B cell (primary cell): ENCODE results near the gene KIF25. TPM values are rescaled to one million over a fixed set of nuclear protein-coding genes. Genes with fewer than 3 reads are reported as not detected.

Experiments
- ATAC-seq: fragments of 200-7000 bp; cut with Tn5 transposase; one replicate; pipeline ENCODE4 v1.10.0; 2021; ENCODE audit warnings: low read depth, mild to moderate bottlenecking, moderate number of reproducible peaks, moderate library complexity
- CTCF ChIA-PET: fragments of 350-600 bp; sonication (Branson Sonifier 250); formaldehyde crosslinking; loops from one replicate; lab custom pipeline; 2021; ENCODE audit warnings: antibody characterized with exemption, inconsistent platforms; lab: Charles Lee
- POLR2A ChIA-PET: fragments of 350-600 bp; sonication (Branson Sonifier 250); formaldehyde crosslinking; loops from one replicate; lab custom pipeline; 2021; ENCODE audit warnings: antibody characterized with exemption; lab: Charles Lee
- DNase-seq: peaks from one replicate; pipeline ENCODE4 v3.0.0; 2013
- H2AFZ ChIP-seq: 2 replicates; pipeline ENCODE4 v1.6.1; 2012; ENCODE audit warnings: mild to moderate bottlenecking, low read depth, low read length; ENCODE audit not compliant: insufficient read depth, poor library complexity, severe bottlenecking
- H3K27ac ChIP-seq, 2 donors: 1 replicate in 1 of 2; 2 replicates in 1 of 2; pipeline ENCODE4 v1.5.1; 2012 to 2013; ENCODE audit warnings: low read length in 2 of 2, mild to moderate bottlenecking in 2 of 2, moderate library complexity in 1 of 2
- H3K27me3 ChIP-seq, 4 experiments: fragments of 200-600 bp in 1 of 4; sonication (generic) in 1 of 4; replicated peaks in 1 of 4; 1 replicate in 2 of 4; 2 replicates in 2 of 4; pipeline versions ENCODE4 v1.6.1 to v1.7.0; 2013 to 2016; ENCODE audit warnings: low read length in 3 of 4, mild to moderate bottlenecking in 2 of 4, mixed read lengths in 1 of 4, moderate library complexity in 1 of 4; ENCODE audit not compliant: insufficient read depth in 4 of 4, control insufficient read depth in 3 of 4; ENCODE audit errors: control extremely low read depth in 1 of 4
- H3K36me3 ChIP-seq, 2 experiments: replicated peaks in 1 of 2; 1 replicate in 1 of 2; 2 replicates in 1 of 2; pipeline versions ENCODE4 v1.6.1 to v1.7.1; 2013; ENCODE audit warnings: low read length in 1 of 2; ENCODE audit not compliant: insufficient read depth in 2 of 2, control insufficient read depth in 1 of 2; ENCODE audit errors: control extremely low read depth in 1 of 2, extremely low read depth in 1 of 2
- H3K4me1 ChIP-seq, 2 donors: fragments of 200-600 bp in 1 of 2; sonication (generic) in 1 of 2; 1 replicate in 1 of 2; 2 replicates in 1 of 2; pipeline versions ENCODE4 v1.5.1 to v1.6.1; 2013 to 2017; ENCODE audit warnings: low read length in 2 of 2; ENCODE audit not compliant: control insufficient read depth in 2 of 2, insufficient read depth in 2 of 2
- H3K4me2 ChIP-seq: replicated peaks from 2 replicates; pipeline ENCODE3; 2012; ENCODE audit warnings: mild to moderate bottlenecking, low read depth, low read length; ENCODE audit not compliant: poor library complexity, severe bottlenecking
- H3K4me3 ChIP-seq, 5 experiments: fragments of 200-600 bp in 1 of 5; sonication (generic) in 1 of 5; 1 replicate in 3 of 5; 2 replicates in 2 of 5; pipeline versions ENCODE4 v1.5.1 to v1.7.0; 2011 to 2016; ENCODE audit warnings: low read length in 4 of 5, mild to moderate bottlenecking in 4 of 5, low read depth in 2 of 5, control low read depth in 1 of 5, moderate library complexity in 1 of 5; ENCODE audit not compliant: insufficient read depth in 1 of 5; ENCODE audit errors: control extremely low read depth in 1 of 5, extremely low read depth in 1 of 5
- H3K79me2 ChIP-seq: fragments of 200-600 bp; sonication (generic); one replicate; pipeline ENCODE4 v1.6.0; 2016; ENCODE audit warnings: low read length; ENCODE audit not compliant: control insufficient read depth, insufficient read depth
- H3K9ac ChIP-seq: fragments of 200-600 bp; sonication (generic); 2 replicates; pipeline ENCODE4 v1.6.1; 2017; ENCODE audit warnings: mild to moderate bottlenecking, low read length, moderate library complexity
- H3K9me3 ChIP-seq, 3 donors: one replicate each; pipeline versions ENCODE4 v1.6.1 to v1.7.1; 2013; ENCODE audit warnings: low read length in 2 of 3; ENCODE audit not compliant: control insufficient read depth in 2 of 3, insufficient read depth in 1 of 3; ENCODE audit errors: control extremely low read depth in 1 of 3
- H4K20me1 ChIP-seq: 2 replicates; pipeline ENCODE4 v1.6.0; 2012; ENCODE audit warnings: mild to moderate bottlenecking, low read length; ENCODE audit not compliant: insufficient read depth, control insufficient read depth, poor library complexity, severe bottlenecking
- H3K27ac Mint-ChIP-seq: one replicate; pipeline ENCODE4 v1.8.0; 2021; ENCODE audit warnings: mixed read lengths
- H3K27me3 Mint-ChIP-seq: one replicate; pipeline ENCODE4 v1.8.0; 2021; ENCODE audit warnings: mixed read lengths
- H3K4me1 Mint-ChIP-seq: one replicate; pipeline ENCODE4 v1.8.0; 2021; ENCODE audit warnings: mixed read lengths
- H3K4me3 Mint-ChIP-seq: one replicate; pipeline ENCODE4 v1.8.0; 2021; ENCODE audit warnings: mixed read lengths
- H3K9me3 Mint-ChIP-seq: one replicate; pipeline ENCODE4 v1.8.0; 2022; ENCODE audit warnings: mixed read lengths; ENCODE audit not compliant: insufficient read depth
- CTCF ChIP-seq: fragments of 200-600 bp; IDR thresholded peaks from one replicate; pipeline ENCODE4 v1.8.0; 2022; ENCODE audit warnings: antibody characterized with exemption, mild to moderate bottlenecking
- EZH2 ChIP-seq: IDR thresholded peaks from 2 replicates; pipeline ENCODE4 v1.6.1; 2012; ENCODE audit warnings: borderline replicate concordance, low read depth, mild to moderate bottlenecking, moderate library complexity, low read length; ENCODE audit not compliant: insufficient read depth, poor library complexity, severe bottlenecking
- WGBS: methylation state at CpG from one replicate; pipeline ENCODE4 v1.1.5; 2013; ENCODE audit warnings: missing lambda C conversion rate; ENCODE audit not compliant: insufficient coverage; 5-methylcytosine and 5-hydroxymethylcytosine counted together
- intact Hi-C: fragments of 100-400 bp; cut with micrococcal nuclease; formaldehyde crosslinking; loops from one replicate; pipeline ENCODE4 v1.10.0; 2022
- polyA plus RNA-seq: library from polyadenylated mRNA; depleted of rRNA; stranded (reverse); fragments of >200 nt; gene quantifications from 2 replicates; pipeline ENCODE4 v1.2.3, GENCODE V29; 2012
- total RNA-seq, 2 donors: library from RNA; stranded (reverse); fragments of 120-200 nt in 1 of 2; gene quantifications; 1 replicate in 1 of 2; 2 replicates in 1 of 2; pipeline versions ENCODE4 v1.2.3 to v1.2.4, GENCODE V29; 2013 to 2022

KIF25 gene
- total and polyA plus RNA-seq, 2 donors (not counting 1 experiment from before 2014, with no cell fraction given): not detected

DNA sequence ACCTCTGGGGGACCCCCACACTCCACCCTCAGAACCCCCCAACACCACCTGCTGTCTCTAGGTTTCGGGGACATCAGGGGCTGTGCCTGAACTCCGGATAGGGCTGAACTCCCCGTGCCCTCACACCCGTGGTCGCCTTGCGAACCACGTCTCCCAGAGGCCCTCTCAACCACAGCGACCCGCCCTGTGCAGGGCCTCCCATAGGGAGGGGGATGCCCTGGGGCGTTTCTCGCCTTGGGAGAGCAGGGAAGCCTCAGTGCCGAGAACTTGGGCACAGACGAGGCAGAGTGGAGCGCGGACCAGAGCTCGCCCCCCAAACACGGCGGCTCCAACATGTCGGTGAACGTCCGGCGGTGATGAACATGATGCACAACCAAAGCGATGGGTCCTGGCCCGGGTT, 74.8 kb downstream of the KIF25 start:
- ATAC-seq: no peak
- no peak for TF ChIP-seq CTCF
- no peak overlapping the region for H3K27ac Mint-ChIP-seq

DNA sequence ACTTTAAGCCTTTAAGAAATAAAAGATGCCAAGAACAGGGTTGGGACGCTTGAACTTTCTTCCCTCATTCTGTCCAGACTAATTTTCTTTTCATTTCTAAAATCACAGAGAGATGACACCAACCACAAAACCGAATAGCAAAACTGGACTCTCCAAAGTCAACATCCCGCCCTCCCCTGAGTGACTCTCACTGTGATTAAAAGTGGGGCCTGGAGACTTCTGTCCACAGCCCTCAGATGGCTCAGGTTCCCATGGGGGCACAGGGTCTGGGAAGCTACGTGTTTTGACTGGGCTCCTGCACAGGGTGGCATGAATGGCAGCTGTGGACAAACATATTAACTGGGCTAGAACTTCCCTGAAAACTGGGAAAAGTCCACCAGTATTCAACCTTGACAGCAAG, 75.3 kb downstream of the KIF25 start:
- intact Hi-C loops: no loop called here
- ChIA-PET POLR2A (no interaction called here), CTCF (no interaction called here)
- no peak overlapping the region for H3K4me3 ChIP-seq
- no peak overlapping the region for H3K4me2 ChIP-seq
- no peak overlapping the region for H3K9ac ChIP-seq
- no peaks in the 10 kb centered on the region for H4K20me1 ChIP-seq
- Mint-ChIP-seq H3K4me3 (no peak overlapping the region), H3K27me3 (no peaks in the 10 kb centered on the region), H3K4me1 (no peaks in the 10 kb centered on the region), H3K27ac (no peak overlapping the region), H3K9me3 (no peaks in the 10 kb centered on the region)
- no peak for TF ChIP-seq CTCF
- TF ChIP-seq EZH2: no peak
- H3K27ac ChIP-seq: no peak overlapping the region
- WGBS: 77% methylated on average over 3 of the region's 4 CpGs
- no peaks in the 10 kb centered on the region for H3K4me1 ChIP-seq
- no peaks in the 10 kb centered on the region for H3K79me2 ChIP-seq
- DNase-seq: no peak
- H2AFZ ChIP-seq: no peak overlapping the region
- H3K27me3 ChIP-seq: no peaks in the 10 kb centered on the region
- peaks cover 0 to 35% (median 0%) of the 10 kb centered on the region in 3 donors for H3K9me3 ChIP-seq
- H3K36me3 ChIP-seq: no peaks in the 10 kb centered on the region
- no peak for ATAC-seq

More for the DNA sequence above, 74.8 kb downstream of the KIF25 start:
- Histone ChIP-seq H2AFZ (no peak overlapping the region), H3K36me3 (no peaks in the 10 kb centered on the region), H3K9me3 (peaks cover 0 to 30% (median 0%) of the 10 kb centered on the region in 3 donors), H3K27ac (no peak overlapping the region), H3K4me1 (no peaks in the 10 kb centered on the region), H3K4me2 (no peak overlapping the region), H3K79me2 (no peaks in the 10 kb centered on the region), H3K4me3 (no peak overlapping the region), H3K9ac (no peak overlapping the region), H3K27me3 (no peaks in the 10 kb centered on the region), H4K20me1 (no peaks in the 10 kb centered on the region)
- H3K4me1 Mint-ChIP-seq: no peaks in the 10 kb centered on the region
- ChIA-PET POLR2A (no interaction called here), CTCF (no interaction called here)
- no peaks in the 10 kb centered on the region for H3K27me3 Mint-ChIP-seq
- H3K9me3 Mint-ChIP-seq: no peaks in the 10 kb centered on the region
- 88% methylated on average over 20 of the region's 24 CpGs for WGBS
- DNase-seq: no peak
- intact Hi-C loops: no loop called here
- no peak overlapping the region for H3K4me3 Mint-ChIP-seq
